IPS DF 6.9 (cell line): ENCODE results near the gene NEK5.
A peak's percentile ranks its signal among the peaks of the same experiment; 100 is the strongest.

Experiments used
- DNase-seq: peaks from one replicate; pipeline ENCODE4 v3.0.0-alpha.2; 2013; ENCODE audit warnings: low read depth, low spot score
- H3K27ac ChIP-seq: one replicate; pipeline ENCODE4 v1.5.1; 2013; ENCODE audit warnings: low read length, control low read depth
- H3K27me3 ChIP-seq: 2 replicates; pipeline ENCODE4 v1.6.1; 2013; ENCODE audit warnings: mild to moderate bottlenecking, low read length; ENCODE audit not compliant: control insufficient read depth, insufficient read depth
- H3K36me3 ChIP-seq: 2 replicates; pipeline ENCODE4 v1.6.1; 2013; ENCODE audit warnings: low read length; ENCODE audit not compliant: control insufficient read depth, insufficient read depth
- H3K4me1 ChIP-seq: 2 replicates; pipeline ENCODE4 v1.6.1; 2013; ENCODE audit warnings: low read length; ENCODE audit not compliant: control insufficient read depth, insufficient read depth
- H3K4me3 ChIP-seq: 2 replicates; pipeline ENCODE4 v1.5.1; 2013; ENCODE audit warnings: mild to moderate bottlenecking, low read length
- H3K9me3 ChIP-seq: 2 replicates; pipeline ENCODE4 v1.6.1; 2013; ENCODE audit warnings: low read length, inconsistent platforms; ENCODE audit not compliant: control insufficient read depth, insufficient read depth
- WGBS: extraction: QIAGEN DNeasy Blood & Tissue Kit; methylation state at CpG from one replicate; pipeline ENCODE4 v1.1.7; 2013; ENCODE audit warnings: mixed read lengths, missing lambda C conversion rate; ENCODE audit not compliant: insufficient read length, insufficient coverage; 5-methylcytosine and 5-hydroxymethylcytosine counted together

Gene NEK5

DNA sequence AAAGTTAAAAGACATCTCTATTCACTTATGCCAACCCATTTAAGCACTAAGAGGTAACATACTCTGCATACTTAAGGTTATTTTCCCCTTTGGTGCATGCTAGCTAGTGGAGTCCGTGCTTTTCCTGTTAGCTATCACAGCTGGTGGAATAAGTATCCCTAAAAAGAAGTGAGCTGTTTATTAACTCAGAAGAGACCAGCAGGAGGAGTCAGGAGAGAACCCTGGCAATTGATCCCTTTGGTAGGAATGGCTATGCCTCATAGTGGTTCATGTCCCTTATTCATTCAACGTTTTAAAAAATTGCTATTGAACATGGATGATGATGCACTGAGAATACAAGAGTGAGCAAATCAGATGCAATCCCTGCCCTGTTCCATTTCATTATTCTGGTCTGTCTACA, 12.4 kb upstream of the NEK5 start:
- Histone ChIP-seq H3K27me3 (no peaks in the 10 kb centered on the region), H3K4me1 (no peaks in the 10 kb centered on the region), H3K9me3 (no peaks in the 10 kb centered on the region), H3K27ac (no peak overlapping the region), H3K4me3 (no peak overlapping the region), H3K36me3 (no peaks in the 10 kb centered on the region)
- WGBS, result no CpG with 5 or more reads among the region's 2 CpGs
- no peak for DNase-seq

DNA sequence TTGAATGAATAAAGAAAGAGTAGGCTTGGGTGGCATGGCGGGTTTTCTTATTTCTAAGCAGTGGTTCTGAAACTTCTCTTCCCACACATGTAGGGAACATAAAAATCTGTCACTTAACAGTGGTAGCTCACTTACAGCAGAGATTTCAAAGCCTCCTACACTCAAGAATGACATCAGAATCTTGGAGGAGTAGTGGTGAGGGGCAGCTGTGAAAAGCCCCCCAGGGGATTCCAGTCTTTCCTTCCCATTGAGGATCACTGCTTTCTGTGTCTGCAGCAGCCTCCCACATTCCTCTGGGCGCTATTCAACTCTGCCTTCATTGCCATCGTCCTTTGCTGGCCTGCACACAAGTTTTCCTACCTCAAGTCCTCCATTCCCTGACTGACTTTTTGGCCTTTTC, 8.6 kb upstream of the NEK5 start:
- WGBS, result no CpG with 5 or more reads among the region's 3 CpGs
- Histone ChIP-seq H3K9me3 (no peaks in the 10 kb centered on the region; the same call in 1 of the 2 replicates), H3K27ac (no peak overlapping the region), H3K27me3 (no peaks in the 10 kb centered on the region), H3K4me3 (no peak overlapping the region), H3K36me3 (no peaks in the 10 kb centered on the region), H3K4me1 (no peaks in the 10 kb centered on the region)
- DNase-seq, result no peak

DNA sequence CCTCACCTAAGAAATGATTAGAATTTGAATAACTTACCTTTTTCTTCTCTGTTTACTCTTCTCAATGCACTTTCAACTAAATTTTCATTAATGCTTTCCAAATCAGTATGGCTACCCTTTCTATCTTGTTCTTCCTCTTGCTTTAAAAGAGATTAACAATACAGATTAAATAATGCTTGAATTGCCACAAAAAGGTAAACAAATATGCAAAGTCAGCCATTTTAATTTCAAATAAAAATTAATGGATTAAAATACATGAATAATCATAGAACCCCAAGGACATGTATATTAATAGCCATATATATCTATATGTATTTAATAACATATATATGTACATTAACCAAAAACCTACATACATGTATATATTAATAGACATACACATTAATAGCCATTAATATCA, 7.9 kb upstream of the NEK5 start:
- Histone ChIP-seq H3K9me3 (no peaks in the 10 kb centered on the region; the same call in 1 of the 2 replicates), H3K4me1 (no peaks in the 10 kb centered on the region), H3K4me3 (no peak overlapping the region), H3K36me3 (peaks cover under 1% of the 10 kb centered on the region; the same call in 1 of the 2 replicates), H3K27ac (no peak overlapping the region), H3K27me3 (no peaks in the 10 kb centered on the region)
- DNase-seq, result no peak

DNA sequence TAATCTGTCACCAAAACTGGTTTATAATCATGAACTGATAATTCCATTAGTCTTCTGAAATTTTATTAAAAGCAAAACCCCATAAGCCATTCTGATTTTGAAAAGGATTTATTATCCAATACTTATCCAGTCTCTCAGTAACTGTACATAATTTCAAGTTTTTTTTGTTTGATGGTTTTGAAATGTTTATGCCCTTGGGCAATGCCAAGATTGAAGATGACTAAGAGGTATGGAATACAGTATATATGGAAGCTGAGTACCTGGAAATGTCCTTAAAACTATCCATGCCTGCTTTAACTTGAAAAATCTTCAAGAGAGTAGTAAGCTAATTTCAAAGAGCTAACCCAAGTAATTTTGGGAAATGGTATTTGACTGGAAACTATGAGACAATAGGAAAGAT, 1.8 kb upstream of the NEK5 start:
- H3K4me1 ChIP-seq, result no peaks in the 10 kb centered on the region; the same call in 1 of the 2 replicates
- DNase-seq, result no peak
- H3K27me3 ChIP-seq, result no peaks in the 10 kb centered on the region; the same call in 1 of the 2 replicates
- H3K36me3 ChIP-seq, result peaks cover 2% of the 10 kb centered on the region; the same call in 1 of the 2 replicates
- H3K4me3 ChIP-seq, result no peak overlapping the region
- no peak overlapping the region for H3K27ac ChIP-seq
- no peaks in the 10 kb centered on the region; the same call in 1 of the 2 replicates for H3K9me3 ChIP-seq

DNA sequence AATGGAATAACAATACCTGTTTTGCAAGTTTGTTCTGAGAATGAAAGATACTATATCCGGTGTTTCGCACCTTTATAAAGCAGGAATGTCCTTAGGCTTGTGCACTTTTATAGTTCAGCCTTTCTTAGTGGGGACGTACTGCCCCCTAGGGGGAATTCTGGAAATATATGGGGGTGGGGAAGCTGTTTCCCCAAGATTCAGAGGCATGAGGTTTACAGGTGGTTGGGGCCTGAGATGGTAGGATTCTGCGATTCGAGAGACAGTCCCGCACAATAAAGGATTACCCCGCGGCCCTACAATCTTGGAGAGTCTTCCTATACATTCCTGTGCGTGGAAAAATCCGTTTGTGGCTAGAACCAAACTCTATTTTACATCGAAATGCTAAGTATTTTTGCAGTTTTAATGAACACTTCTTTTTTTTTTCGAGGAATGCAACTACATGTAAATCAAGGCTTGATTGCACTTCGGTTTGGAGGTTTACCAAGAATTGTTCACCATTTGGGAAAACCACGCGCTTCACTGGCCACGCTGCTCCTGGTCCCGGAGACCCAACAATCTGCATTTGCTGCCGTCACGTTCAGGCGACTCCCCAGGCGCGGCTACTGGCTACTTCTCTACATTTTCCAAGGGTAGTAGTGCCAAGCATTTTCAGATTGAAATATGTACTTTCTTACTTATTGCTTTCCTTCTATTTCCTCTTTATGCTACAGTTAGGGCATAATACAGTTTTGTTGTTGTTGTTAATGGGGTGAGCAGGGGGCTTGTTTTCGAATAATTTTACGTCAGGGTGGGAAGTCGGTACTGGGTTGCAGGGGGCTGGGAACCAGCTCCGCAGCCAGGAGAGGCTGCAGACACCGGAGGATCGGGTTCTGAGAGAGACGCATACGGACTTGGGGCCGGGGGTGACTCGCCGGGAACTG, 830 bp downstream of the NEK5 start:
- H3K4me3 ChIP-seq, result peak overlapping the region; percentile 82
- no peaks in the 10 kb centered on the region; the same call in 1 of the 2 replicates for H3K4me1 ChIP-seq
- H3K27ac ChIP-seq, result no peak overlapping the region
- peaks cover 2% of the 10 kb centered on the region; the same call in 1 of the 2 replicates for H3K36me3 ChIP-seq
- H3K9me3 ChIP-seq, result no peaks in the 10 kb centered on the region; the same call in 1 of the 2 replicates
- no peaks in the 10 kb centered on the region; the same call in 1 of the 2 replicates for H3K27me3 ChIP-seq
- WGBS, result no CpG with 5 or more reads among the region's 33 CpGs
- peak; percentile 61 for DNase-seq

DNA sequence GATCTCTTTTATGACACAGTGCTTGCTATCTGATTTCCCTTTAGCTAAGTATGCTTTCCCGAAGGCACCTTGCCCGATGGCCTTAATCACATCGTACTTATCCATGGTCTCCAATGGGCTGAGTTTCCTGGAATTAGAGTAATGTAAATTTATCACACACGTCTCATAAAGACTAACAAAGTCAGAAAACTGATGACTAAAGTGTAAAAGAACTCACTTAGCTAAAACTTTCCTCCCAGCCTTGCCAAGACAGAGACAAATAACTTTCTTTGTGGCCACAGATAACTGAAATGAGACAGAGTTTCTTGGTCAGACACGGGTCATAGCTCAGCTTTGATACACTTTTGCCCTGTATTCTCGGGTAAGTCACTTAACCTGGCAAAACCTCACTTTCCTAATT, 1.5 kb downstream of the NEK5 start:
- no peaks in the 10 kb centered on the region; the same call in 1 of the 2 replicates for H3K27me3 ChIP-seq
- H3K9me3 ChIP-seq, result no peaks in the 10 kb centered on the region
- H3K4me3 ChIP-seq, result no peak overlapping the region
- H3K27ac ChIP-seq, result no peak overlapping the region
- DNase-seq, result no peak
- H3K36me3 ChIP-seq, result peaks cover 2% of the 10 kb centered on the region; the same call in 1 of the 2 replicates
- no peaks in the 10 kb centered on the region; the same call in 1 of the 2 replicates for H3K4me1 ChIP-seq
- WGBS, result no CpG with 5 or more reads among the region's 6 CpGs

DNA sequence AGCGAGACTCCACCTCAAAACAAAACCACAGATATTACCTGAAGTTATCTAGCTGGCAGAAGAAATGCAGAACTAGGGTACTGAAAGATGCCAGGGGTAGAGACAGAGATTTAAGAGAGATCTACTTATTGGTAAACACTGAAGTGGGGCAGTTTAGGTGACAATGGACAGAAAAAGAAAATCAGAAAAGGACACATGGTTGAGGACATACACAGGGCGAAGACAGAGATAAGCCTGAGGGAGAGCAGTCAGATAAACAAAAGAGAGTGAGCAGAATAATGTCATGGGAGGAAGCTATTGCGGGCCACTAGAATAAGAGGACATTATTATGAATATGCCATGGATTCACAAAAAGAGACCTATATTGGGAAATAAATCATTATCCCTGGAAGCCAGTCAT, 3.3 kb downstream of the NEK5 start:
- Histone ChIP-seq H3K9me3 (no peaks in the 10 kb centered on the region), H3K4me1 (no peaks in the 10 kb centered on the region; the same call in 1 of the 2 replicates), H3K4me3 (no peak overlapping the region), H3K27ac (no peak overlapping the region), H3K27me3 (no peaks in the 10 kb centered on the region; the same call in 1 of the 2 replicates), H3K36me3 (no peaks in the 10 kb centered on the region)
- WGBS, result no CpG with 5 or more reads among the region's 3 CpGs
- no peak for DNase-seq

DNA sequence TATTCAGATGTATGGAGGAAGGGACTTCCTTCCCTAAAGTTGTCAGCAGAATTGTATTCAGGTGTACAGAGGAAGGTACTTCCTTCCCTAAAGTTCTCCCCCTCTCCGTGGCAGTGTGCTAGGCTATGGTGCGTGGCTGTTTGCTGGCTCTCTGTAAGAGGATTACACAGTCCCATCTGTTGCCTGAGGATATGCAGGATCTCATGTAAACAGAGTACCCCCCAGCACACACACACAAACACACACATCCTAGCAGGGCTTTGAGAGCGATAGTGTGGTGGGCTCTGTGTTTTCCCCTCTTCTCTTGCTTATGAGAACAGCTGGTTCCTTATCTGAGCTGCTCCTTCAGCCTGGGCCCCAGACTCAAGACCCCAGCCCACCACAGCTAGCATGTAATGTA, 10.3 kb downstream of the NEK5 start:
- no peaks in the 10 kb centered on the region for H3K27me3 ChIP-seq
- no peaks in the 10 kb centered on the region for H3K9me3 ChIP-seq
- H3K4me3 ChIP-seq, result no peak overlapping the region
- no peak for DNase-seq
- no peak overlapping the region for H3K27ac ChIP-seq
- no peaks in the 10 kb centered on the region for H3K4me1 ChIP-seq
- WGBS, result no CpG with 5 or more reads among the region's 3 CpGs
- H3K36me3 ChIP-seq, result no peaks in the 10 kb centered on the region

DNA sequence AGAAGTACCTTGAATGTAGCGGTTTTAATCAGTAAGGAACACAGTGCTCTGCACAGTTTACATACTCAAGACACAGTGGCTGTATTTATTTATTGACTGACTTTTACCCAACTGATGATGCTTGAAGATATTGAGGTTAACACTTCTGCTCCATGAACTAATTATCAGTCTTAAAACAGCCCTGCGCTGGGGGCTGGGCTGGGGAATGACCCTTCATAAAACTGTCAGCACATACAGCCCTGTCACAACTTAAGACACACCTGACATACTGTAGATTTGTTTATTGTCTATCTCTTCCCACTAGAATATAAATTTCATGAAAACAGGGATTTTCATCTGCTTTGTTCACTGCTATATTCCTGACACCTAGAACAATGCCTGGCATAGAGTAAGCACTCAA, 10.8 kb downstream of the NEK5 start:
- Histone ChIP-seq H3K4me3 (no peak overlapping the region), H3K36me3 (no peaks in the 10 kb centered on the region), H3K27ac (no peak overlapping the region), H3K27me3 (no peaks in the 10 kb centered on the region), H3K9me3 (no peaks in the 10 kb centered on the region), H3K4me1 (no peaks in the 10 kb centered on the region)
- DNase-seq, result no peak
- no CpG with 5 or more reads among the region's 2 CpGs for WGBS

DNA sequence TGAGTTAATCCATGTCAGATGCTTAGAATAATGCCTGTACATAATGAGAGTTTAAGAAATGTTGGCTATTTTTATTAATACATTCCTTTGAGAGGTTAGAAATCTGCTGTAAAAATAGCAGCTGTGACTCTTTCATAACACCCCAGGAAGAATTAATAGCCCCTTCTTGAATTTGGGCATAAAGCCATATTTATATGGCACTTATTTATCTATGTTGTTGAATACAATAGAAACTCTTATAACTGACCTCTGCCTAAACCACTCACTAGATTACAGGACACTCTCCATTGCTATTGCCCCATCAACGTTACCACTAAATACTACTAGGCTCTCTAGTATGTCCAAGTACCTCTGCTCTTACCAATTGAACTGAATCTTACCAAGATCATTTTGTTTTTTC, 16.3 kb downstream of the NEK5 start:
- Histone ChIP-seq H3K4me3 (no peak overlapping the region), H3K27ac (no peak overlapping the region), H3K4me1 (no peaks in the 10 kb centered on the region), H3K9me3 (no peaks in the 10 kb centered on the region), H3K36me3 (no peaks in the 10 kb centered on the region), H3K27me3 (no peaks in the 10 kb centered on the region)
- WGBS, result no CpG with 5 or more reads among the region's 1 CpG
- DNase-seq, result no peak
